CD14-positive monocyte (primary cell): Measurements from ENCODE around the gene SLC12A8. TPM values are rescaled to one million over a fixed set of nuclear protein-coding genes. Genes with fewer than 3 reads are reported as not detected.

Experiments used
- DNase-seq, 3 donors: peaks; one replicate each; pipeline ENCODE4 v3.0.0-alpha.2; 2011 to 2022
- H2AFZ ChIP-seq: 2 replicates; pipeline ENCODE4 v1.6.0; 2012; ENCODE audit warnings: mild to moderate bottlenecking, low read depth, low read length, inconsistent platforms; ENCODE audit not compliant: insufficient read depth, poor library complexity, severe bottlenecking
- H3K27ac ChIP-seq, 2 donors: 1 replicate in 1 of 2; 2 replicates in 1 of 2; pipeline ENCODE4 v1.5.1; 2012 to 2013; ENCODE audit warnings: low read length in 2 of 2, control low read depth in 1 of 2, inconsistent platforms in 1 of 2, low read depth in 1 of 2, mild to moderate bottlenecking in 1 of 2
- H3K27me3 ChIP-seq, 2 donors: one replicate each; pipeline versions ENCODE4 v1.6.0 to v1.6.1; 2011 to 2013; ENCODE audit warnings: low read length in 2 of 2; ENCODE audit not compliant: control insufficient read depth in 2 of 2, insufficient read depth in 2 of 2
- H3K36me3 ChIP-seq, 2 donors: replicated peaks in 1 of 2; 1 replicate in 1 of 2; 2 replicates in 1 of 2; pipeline versions ENCODE4 v1.5.1 to v1.6.1; 2012 to 2013; ENCODE audit warnings: low read length in 2 of 2, control low read depth in 1 of 2, inconsistent platforms in 1 of 2, mild to moderate bottlenecking in 1 of 2; ENCODE audit not compliant: insufficient read depth in 2 of 2, control insufficient read depth in 1 of 2
- H3K4me1 ChIP-seq, 2 donors: 1 replicate in 1 of 2; 2 replicates in 1 of 2; pipeline versions ENCODE4 v1.5.1 to v1.6.1; 2012 to 2013; ENCODE audit warnings: low read length in 2 of 2, control low read depth in 1 of 2, inconsistent platforms in 1 of 2, mild to moderate bottlenecking in 1 of 2, moderate library complexity in 1 of 2; ENCODE audit not compliant: insufficient read depth in 2 of 2, control insufficient read depth in 1 of 2
- H3K4me2 ChIP-seq: replicated peaks from 2 replicates; pipeline ENCODE3; 2012; ENCODE audit warnings: low read length, moderate library complexity, mild to moderate bottlenecking; ENCODE audit not compliant: poor library complexity, severe bottlenecking; ENCODE audit errors: extremely low read depth
- H3K4me3 ChIP-seq, 3 experiments: fragments of 200-600 bp in 1 of 3; sonication (generic) in 1 of 3; replicated peaks in 1 of 3; 1 replicate in 2 of 3; 2 replicates in 1 of 3; pipeline ENCODE4 v1.5.1; 2011 to 2013; ENCODE audit warnings: low read length in 3 of 3, mild to moderate bottlenecking in 3 of 3, control low read depth in 2 of 3, low read depth in 2 of 3, inconsistent platforms in 1 of 3, moderate library complexity in 1 of 3
- H3K79me2 ChIP-seq: 2 replicates; pipeline ENCODE4 v1.6.0; 2012; ENCODE audit warnings: mild to moderate bottlenecking, control low read depth, inconsistent platforms, low read length, moderate library complexity; ENCODE audit not compliant: insufficient read depth
- H3K9ac ChIP-seq: 2 replicates; pipeline ENCODE4 v1.6.0; 2017; ENCODE audit warnings: low read length, mild to moderate bottlenecking; ENCODE audit not compliant: insufficient read depth, poor library complexity, severe bottlenecking
- H3K9me3 ChIP-seq, 2 donors: replicated peaks in 1 of 2; 1 replicate in 1 of 2; 2 replicates in 1 of 2; pipeline versions ENCODE4 v1.5.1 to v1.6.1; 2012 to 2013; ENCODE audit warnings: low read length in 2 of 2, control low read depth in 1 of 2; ENCODE audit not compliant: control insufficient read depth in 1 of 2, insufficient read depth in 1 of 2
- H4K20me1 ChIP-seq: 2 replicates; pipeline ENCODE4 v1.6.0; 2012; ENCODE audit warnings: mild to moderate bottlenecking, low read length, control low read depth, moderate library complexity; ENCODE audit not compliant: insufficient read depth
- H3K27ac Mint-ChIP-seq, 7 donors: one replicate each; pipeline ENCODE4 v1.8.0; 2020; ENCODE audit warnings: mild to moderate bottlenecking in 7 of 7, mixed read lengths in 7 of 7, moderate library complexity in 6 of 7, inconsistent platforms in 2 of 7
- H3K27me3 Mint-ChIP-seq, 3 donors: one replicate each; pipeline ENCODE4 v1.8.0; 2021 to 2022; ENCODE audit warnings: low read depth in 3 of 3, mild to moderate bottlenecking in 3 of 3, mixed read lengths in 3 of 3, moderate library complexity in 3 of 3, inconsistent platforms in 1 of 3
- H3K36me3 Mint-ChIP-seq, 2 donors: one replicate each; pipeline ENCODE4 v1.8.0; 2020; ENCODE audit warnings: mixed read lengths in 2 of 2, inconsistent platforms in 1 of 2, mild to moderate bottlenecking in 1 of 2
- H3K4me1 Mint-ChIP-seq: one replicate; pipeline ENCODE4 v1.8.0; 2020; ENCODE audit warnings: mild to moderate bottlenecking, mixed read lengths
- H3K4me3 Mint-ChIP-seq, 2 donors: one replicate each; pipeline ENCODE4 v1.8.0; 2020; ENCODE audit warnings: mild to moderate bottlenecking in 2 of 2, mixed read lengths in 2 of 2, moderate library complexity in 1 of 2
- H3K9me3 Mint-ChIP-seq, 7 donors: one replicate each; pipeline ENCODE4 v1.8.0; 2020 to 2022; ENCODE audit warnings: mixed read lengths in 7 of 7, mild to moderate bottlenecking in 6 of 7, moderate library complexity in 6 of 7, inconsistent platforms in 2 of 7
- CTCF ChIP-seq: fragments of 200-600 bp; IDR thresholded peaks from one replicate; pipeline ENCODE4 v1.8.0; 2022; ENCODE audit warnings: antibody characterized with exemption, mild to moderate bottlenecking
- WGBS: methylation state at CpG from one replicate; pipeline ENCODE4 v1.1.5; 2013; ENCODE audit warnings: missing lambda C conversion rate; ENCODE audit not compliant: insufficient coverage; 5-methylcytosine and 5-hydroxymethylcytosine counted together
- intact Hi-C, 2 donors: fragments of 100-400 bp; cut with micrococcal nuclease; formaldehyde crosslinking; loops; one replicate each; pipeline versions ENCODE4 v1.15.0 to v1.15.1; 2023
- polyA plus RNA-seq, 3 donors: library from polyadenylated mRNA; depleted of rRNA in 1 of 3; unstranded in 2 of 3; stranded (reverse) in 1 of 3; fragments of 300-500 nt in 2 of 3; fragments of >200 nt in 1 of 3; fragmentation: Illumina TruSeq in 2 of 3; gene quantifications; 1 replicate in 2 of 3; 2 replicates in 1 of 3; pipeline ENCODE4 v1.2.3, GENCODE V29; 2012 to 2021

The SLC12A8 gene
- polyA plus RNA-seq, 3 donors: 0.23 to 0.46 (median 0.35) TPM

GRCh38 chr3:125191730-125192129 lies 20.8 kb downstream of the SLC12A8 start:
- H3K36me3 Mint-ChIP-seq: no peaks in the 10 kb centered on the region
- no peak for TF ChIP-seq CTCF
- Histone ChIP-seq H3K36me3 (no peaks in the 10 kb centered on the region), H3K4me2 (no peak overlapping the region), H3K4me3 (no peak overlapping the region), H3K79me2 (no peaks in the 10 kb centered on the region), H3K9me3 (no peaks in the 10 kb centered on the region), H3K27ac (no peak overlapping the region), H3K4me1 (no peaks in the 10 kb centered on the region), H3K9ac (no peak overlapping the region), H4K20me1 (no peaks in the 10 kb centered on the region), H3K27me3 (no peaks in the 10 kb centered on the region), H2AFZ (peak overlapping the region; percentile 25)
- peaks cover 2 to 10% (median 6%) of the 10 kb centered on the region in 3 donors for H3K27me3 Mint-ChIP-seq
- peaks cover 6% of the 10 kb centered on the region for H3K4me1 Mint-ChIP-seq
- no peaks in the 10 kb centered on the region for H3K9me3 Mint-ChIP-seq
- H3K27ac Mint-ChIP-seq: no peak overlapping the region
- DNase-seq: no peak
- intact Hi-C loops: no loop called here
- 71% methylated on average over 7 of the region's 7 CpGs for WGBS
- H3K4me3 Mint-ChIP-seq: no peak overlapping the region

GRCh38 chr3:125191256-125191655 lies 21.3 kb downstream of the SLC12A8 start:
- H3K27me3 ChIP-seq: no peaks in the 10 kb centered on the region
- no peak overlapping the region for H2AFZ ChIP-seq
- H3K79me2 ChIP-seq: no peaks in the 10 kb centered on the region
- Mint-ChIP-seq H3K9me3 (no peaks in the 10 kb centered on the region), H3K27ac (no peak overlapping the region), H3K4me1 (peaks cover 6% of the 10 kb centered on the region), H3K27me3 (peaks cover 2 to 10% (median 6%) of the 10 kb centered on the region in 3 donors), H3K36me3 (no peaks in the 10 kb centered on the region), H3K4me3 (no peak overlapping the region)
- intact Hi-C loops: no loop called here
- H3K9me3 ChIP-seq: no peaks in the 10 kb centered on the region
- H3K9ac ChIP-seq: no peak overlapping the region
- no peak overlapping the region for H3K27ac ChIP-seq
- no peaks in the 10 kb centered on the region for H4K20me1 ChIP-seq
- H3K4me2 ChIP-seq: no peak overlapping the region
- H3K4me1 ChIP-seq: no peaks in the 10 kb centered on the region
- no peak for TF ChIP-seq CTCF
- no peak overlapping the region for H3K4me3 ChIP-seq
- 90% methylated on average over 1 of the region's 4 CpGs for WGBS
- no peaks in the 10 kb centered on the region for H3K36me3 ChIP-seq
- no peak for DNase-seq
